Heart left ventricle (tissue), 16 donors: ENCODE results near the gene GLMP. TPM values are rescaled to one million over a fixed set of nuclear protein-coding genes. Genes with fewer than 3 reads are reported as not detected.

Experiments
- ATAC-seq, 4 donors: fragments of 200-7000 bp; cut with Tn5 transposase; one replicate each; pipeline ENCODE4 v1.9.1; 2020 to 2022; ENCODE audit warnings: moderate library complexity in 4 of 4, mild to moderate bottlenecking in 3 of 4, moderate number of reproducible peaks in 1 of 4
- DNase-seq, 5 donors: peaks; one replicate each; pipeline ENCODE4 v3.0.0-alpha.2; 2020
- H3K27ac ChIP-seq, 12 donors: fragments of 200-600 bp; sonication (generic) in 4 of 12; one replicate each; pipeline versions ENCODE4 v1.5.0 to v1.8.0; 2016 to 2022; ENCODE audit warnings: mild to moderate bottlenecking in 2 of 12
- H3K27me3 ChIP-seq, 9 donors: fragments of 200-600 bp; sonication (generic) in 2 of 9; one replicate each; pipeline versions ENCODE4 v1.5.1 to v1.8.0; 2016 to 2022; ENCODE audit warnings: mild to moderate bottlenecking in 3 of 9
- H3K36me3 ChIP-seq, 9 donors: fragments of 200-600 bp; sonication (generic) in 2 of 9; one replicate each; pipeline versions ENCODE4 v1.5.0 to v1.8.0; 2018 to 2022; ENCODE audit warnings: mild to moderate bottlenecking in 2 of 9
- H3K4me1 ChIP-seq, 12 donors: fragments of 200-600 bp; sonication (generic) in 4 of 12; one replicate each; pipeline versions ENCODE4 v1.5.0 to v1.8.0; 2016 to 2022; ENCODE audit warnings: mild to moderate bottlenecking in 3 of 12
- H3K4me3 ChIP-seq, 12 donors: fragments of 200-600 bp; sonication (generic) in 4 of 12; one replicate each; pipeline versions ENCODE4 v1.5.0 to v1.8.0; 2017 to 2022; ENCODE audit warnings: mild to moderate bottlenecking in 9 of 12, moderate library complexity in 4 of 12
- H3K9me3 ChIP-seq, 12 donors: fragments of 200-600 bp; sonication (generic) in 4 of 12; one replicate each; pipeline versions ENCODE4 v1.5.0 to v1.8.0; 2016 to 2022; ENCODE audit warnings: mild to moderate bottlenecking in 1 of 12
- POLR2A ChIP-seq, 2 donors: fragments of 450-650 bp; IDR thresholded peaks; one replicate each; pipeline ENCODE4 v1.6.1; 2017; ENCODE audit warnings: antibody characterized with exemption in 2 of 2, mild to moderate bottlenecking in 2 of 2, moderate library complexity in 2 of 2
- WGBS, 4 donors: extraction: QIAGEN DNeasy Blood & Tissue Kit in 2 of 4; methylation state at CpG; one replicate each; pipeline versions ENCODE4 v1.1.5 to v1.1.7; 2013 to 2018; 5-methylcytosine and 5-hydroxymethylcytosine counted together
- intact Hi-C, 10 donors: fragments of 100-400 bp; cut with DNase I; formaldehyde crosslinking; loops; one replicate each; pipeline versions ENCODE4 v1.11.1 to v1.14.2; 2022
- polyA plus RNA-seq, 2 donors: library from polyadenylated mRNA; stranded (reverse); fragments of 200-250 nt; gene quantifications; one replicate each; pipeline ENCODE4 v1.2.3, GENCODE V29; 2013
- total RNA-seq, 9 donors: library from RNA; depleted of rRNA in 2 of 9; stranded (reverse); fragments of >200 nt in 2 of 9; fragmentation: NEBNext Ultra II Directional in 3 of 9; extraction: Animal tissue kit (Norgen Biotek cat#: 25700) in 3 of 9; gene quantifications; one replicate each; pipeline versions ENCODE4 v1.1.0 to v1.2.4, GENCODE V29; 2016 to 2023
- TF ChIP-seq, protein P1 (sequence below), 12 donors: fragments of 200-600 bp; sonication (generic) in 4 of 12; IDR thresholded peaks; one replicate each; pipeline versions ENCODE4 v1.5.0 to v1.8.0; 2018 to 2022; ENCODE audit warnings: antibody characterized with exemption in 12 of 12, mild to moderate bottlenecking in 5 of 12
- donor health status: ischemic (EF 13 %, LVEDD 7.1; RV severe dilation, severe dysfunction).
- donor health status: healthy with polysubstance abuse.
- donor health status: DM: no; HTN: yes; CAD: no.
- donor health status: DM: no; HTN: no; CAD: no.
- donor health status: ischemic (EF 25% LVEDD 6.9; RV normal size, moderate dysfunction).
- donor health status: ischemic (EF 25% LVEDD 5.7; RV mildly dilated, moderate dysfunction).
- donor health status: healthy.
- donor health status: DM: yes; HTN: yes; CAD: no.
- donor health status: ischemic (EF 35%, LVEDD 5.7; RV mildly dilated, moderate dysfunction).
- donor health status: nonischemic (EF 11% LVEDD 7.7; RV severe dilation, severe dysfunction).
- donor health status: DM: yes; HTN: yes; CAD: no.
- donor health status: PGD.
- donor health status: ischemic (EF 29% LVEDD 5.4; RV normal size, mild dysfunction).
- donor health status: nonischemic (EF 23%, LVEDD 6.1; RV moderate dilation, normal function).

Gene GLMP
- total and polyA plus RNA-seq, 11 donors = 9.1 to 63.8 (median 16.0) TPM

DNA sequence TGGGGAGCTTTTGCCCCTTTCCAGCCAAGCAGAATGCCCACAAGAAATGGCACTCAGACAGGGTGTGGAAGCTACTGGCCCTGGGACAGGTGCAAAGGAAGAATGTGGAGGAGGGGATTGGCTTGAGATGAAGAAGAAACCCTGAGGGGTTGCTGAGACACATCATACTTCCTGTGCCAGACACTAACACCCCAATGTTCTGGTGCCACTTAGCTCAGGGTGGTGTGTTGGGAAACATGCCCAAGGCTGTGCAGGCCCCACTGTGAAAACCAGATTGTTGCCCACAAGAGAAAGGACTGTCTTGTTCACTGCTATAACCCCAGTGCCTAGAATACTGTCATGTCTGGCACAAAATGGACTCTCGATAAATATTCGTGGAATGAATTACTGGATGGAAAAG is 37.8 kb downstream of the GLMP start:
- no peak for DNase-seq
- no peaks in the 10 kb centered on the region for H3K4me1 ChIP-seq
- no peaks in the 10 kb centered on the region for H3K27me3 ChIP-seq
- intact Hi-C loops = loop anchor here in 1 of 10 donors (10.0 kb wide), 1 partner anchor 57 kb away; no protein-coding TSS in a partner anchor
- no peak overlapping the region for H3K4me3 ChIP-seq
- TF ChIP-seq POLR2A (IDR thresholded peaks at IDR 0.05) = no peak
- TF ChIP-seq, protein P1, sequence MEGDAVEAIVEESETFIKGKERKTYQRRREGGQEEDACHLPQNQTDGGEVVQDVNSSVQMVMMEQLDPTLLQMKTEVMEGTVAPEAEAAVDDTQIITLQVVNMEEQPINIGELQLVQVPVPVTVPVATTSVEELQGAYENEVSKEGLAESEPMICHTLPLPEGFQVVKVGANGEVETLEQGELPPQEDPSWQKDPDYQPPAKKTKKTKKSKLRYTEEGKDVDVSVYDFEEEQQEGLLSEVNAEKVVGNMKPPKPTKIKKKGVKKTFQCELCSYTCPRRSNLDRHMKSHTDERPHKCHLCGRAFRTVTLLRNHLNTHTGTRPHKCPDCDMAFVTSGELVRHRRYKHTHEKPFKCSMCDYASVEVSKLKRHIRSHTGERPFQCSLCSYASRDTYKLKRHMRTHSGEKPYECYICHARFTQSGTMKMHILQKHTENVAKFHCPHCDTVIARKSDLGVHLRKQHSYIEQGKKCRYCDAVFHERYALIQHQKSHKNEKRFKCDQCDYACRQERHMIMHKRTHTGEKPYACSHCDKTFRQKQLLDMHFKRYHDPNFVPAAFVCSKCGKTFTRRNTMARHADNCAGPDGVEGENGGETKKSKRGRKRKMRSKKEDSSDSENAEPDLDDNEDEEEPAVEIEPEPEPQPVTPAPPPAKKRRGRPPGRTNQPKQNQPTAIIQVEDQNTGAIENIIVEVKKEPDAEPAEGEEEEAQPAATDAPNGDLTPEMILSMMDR (IDR thresholded peaks at IDR 0.05) = no peak
- H3K9me3 ChIP-seq = no peaks in the 10 kb centered on the region
- ATAC-seq = no peak
- H3K27ac ChIP-seq = no peak overlapping the region
- peaks cover 2 to 100% (median 95%) of the 10 kb centered on the region in 9 donors for H3K36me3 ChIP-seq
- WGBS, 4 donors = 88 to 97% (median 90%) methylated on average over 2 of the region's 2 CpGs

DNA sequence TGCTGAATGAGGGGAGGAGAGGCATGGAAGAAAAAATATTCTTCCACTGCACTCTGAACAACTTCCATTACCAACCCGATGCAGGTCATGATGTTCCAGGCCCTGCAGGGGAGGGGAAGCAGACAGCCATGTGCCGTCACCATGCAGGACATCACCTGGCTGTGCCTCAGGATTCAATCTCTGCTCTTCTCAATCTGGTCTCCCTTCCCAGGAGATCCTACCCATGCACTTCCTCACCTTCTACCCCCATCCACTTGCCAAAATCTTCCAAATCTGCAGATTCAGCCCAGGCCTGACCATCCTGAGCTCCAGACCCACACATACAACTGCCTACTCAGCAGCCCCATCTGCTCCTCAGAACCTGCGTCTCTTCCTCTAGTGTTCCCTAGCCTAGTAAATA is 41.8 kb downstream of the GLMP start:
- 87 to 97% (median 90%) methylated on average over 3 of the region's 3 CpGs for WGBS, 4 donors
- no peak overlapping the region for H3K4me3 ChIP-seq

DNA sequence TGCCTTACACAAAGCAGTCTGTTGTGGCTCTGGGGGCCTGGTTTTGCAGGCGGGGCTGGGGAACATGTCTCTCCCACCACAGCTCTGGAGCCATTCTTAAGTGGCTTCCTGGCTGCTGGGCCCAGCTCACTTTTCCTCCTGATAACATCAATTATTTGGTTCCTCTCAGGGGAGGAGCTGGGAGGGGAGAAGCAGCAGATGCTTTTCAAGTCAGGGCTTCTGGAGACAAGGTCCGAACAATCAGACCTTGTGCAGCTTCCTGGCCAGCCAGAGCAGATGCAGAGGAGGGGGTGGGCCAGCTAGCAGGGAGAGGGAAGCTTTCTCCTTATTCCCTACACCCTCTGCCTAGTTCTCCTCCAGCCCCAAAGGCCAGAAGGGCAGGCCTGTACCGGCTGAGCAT is 44.0 kb downstream of the GLMP start:
- peak; percentile 10 to 75 (median 23) for ATAC-seq
- H3K27ac ChIP-seq = peak overlapping the region in 6 of 12 donors; percentile 25 to 54 (median 45)
- no peaks in the 10 kb centered on the region for H3K27me3 ChIP-seq
- WGBS, 4 donors = 27 to 32% (median 28%) methylated on average over 3 of the region's 3 CpGs
- peak in 4 of 5 donors; percentile 41 to 51 (median 47) for DNase-seq
- intact Hi-C loops = loop anchor here in 1 of 10 donors (10.0 kb wide), 1 partner anchor 63 kb away; no protein-coding TSS in a partner anchor
- H3K36me3 ChIP-seq = peaks cover 2 to 79% (median 71%) of the 10 kb centered on the region in 9 donors
- H3K4me1 ChIP-seq = peaks cover 0 to 49% (median 26%) of the 10 kb centered on the region in 12 donors
- H3K9me3 ChIP-seq = no peaks in the 10 kb centered on the region
- no peak overlapping the region for H3K4me3 ChIP-seq
- TF ChIP-seq, protein P1 (IDR thresholded peaks at IDR 0.05) = no peak
- TF ChIP-seq POLR2A (IDR thresholded peaks at IDR 0.05) = no peak

More for the DNA sequence above, 41.8 kb downstream of the GLMP start:
- peaks cover 0 to 30% (median 12%) of the 10 kb centered on the region in 12 donors for H3K4me1 ChIP-seq
- ATAC-seq = no peak
- intact Hi-C loops = loop anchor here in 1 of 10 donors (10.0 kb wide), 1 partner anchor 61 kb away; no protein-coding TSS in a partner anchor
- no peak overlapping the region for H3K27ac ChIP-seq
- H3K27me3 ChIP-seq = no peaks in the 10 kb centered on the region
- TF ChIP-seq POLR2A (IDR thresholded peaks at IDR 0.05) = no peak
- TF ChIP-seq, protein P1 (IDR thresholded peaks at IDR 0.05) = no peak
- DNase-seq = no peak
- H3K36me3 ChIP-seq = peaks cover 2 to 100% (median 92%) of the 10 kb centered on the region in 9 donors
- H3K9me3 ChIP-seq = no peaks in the 10 kb centered on the region

- H3K36me3 ChIP-seq = peaks cover 2 to 59% (median 55%) of the 10 kb centered on the region in 9 donors
- H3K4me3 ChIP-seq = no peak overlapping the region
- ATAC-seq = no peak
- WGBS, 4 donors = 76 to 95% (median 90%) methylated on average over 4 to 5 of the region's 5 CpGs
- H3K4me1 ChIP-seq = peaks cover 3 to 64% (median 38%) of the 10 kb centered on the region in 12 donors
- no peak for DNase-seq
- peaks cover 0 to 17% (median 14%) of the 10 kb centered on the region in 9 donors for H3K27me3 ChIP-seq
- intact Hi-C loops = loop anchor here in 1 of 10 donors (10.0 kb wide), 1 partner anchor 65 kb away; no protein-coding TSS in a partner anchor
- H3K9me3 ChIP-seq = no peaks in the 10 kb centered on the region
- no peak overlapping the region for H3K27ac ChIP-seq
- TF ChIP-seq, protein P1 (IDR thresholded peaks at IDR 0.05) = no peak
- no peak for TF ChIP-seq POLR2A (IDR thresholded peaks at IDR 0.05)
Observed at GRCh38 chr1:156249593-156249992, 45.9 kb downstream of the GLMP start.
